Measurements from ENCODE around the gene FUCA1.

Gene FUCA1

GRCh38 chr1:23825076-23825761 lies 42.9 kb downstream of the FUCA1 start, which contains the start of gene HMGCL:
TSS of gene HMGCL (minus strand) at chr1:23825429. CDS start at chr1:23825415, 14 bp downstream.
- no peak for TF ChIP-seq CTCF (conservative IDR thresholded peaks at IDR 0.05; ENCODE audit: low read depth)
- DNase-seq (ENCODE audit: low spot score) = peak; percentile 94
- ChIA-PET CTCF (interaction anchor here (0.6 to 0.7 kb wide), 3 partner anchors 16 to 246 kb away, joined by 3 read pairs; no protein-coding TSS in a partner anchor), POLR2A (ENCODE audit: low non-redundant PET) (interaction anchor here (0.6 to 1.4 kb wide), 2 partner anchors 9 to 29 kb away, joined by 4 to 5 read pairs; no protein-coding TSS in a partner anchor)
- peak within 1 kb of the TSS; percentile 86 for H3K27ac ChIP-seq

- CTCF ChIA-PET = interaction anchor here (0.6 to 0.7 kb wide), 2 partner anchors 9 to 246 kb away, joined by 3 to 4 read pairs; no protein-coding TSS in a partner anchor
- no peak for TF ChIP-seq CTCF (conservative IDR thresholded peaks at IDR 0.05; ENCODE audit: low read depth)
- no peak for DNase-seq (ENCODE audit: low spot score)
- POLR2A ChIA-PET (ENCODE audit: low non-redundant PET) = interaction anchor here (1.4 kb wide), 1 partner anchor 10 kb away, joined by 4 read pairs; no protein-coding TSS in a partner anchor
- peak overlapping the region; percentile 86 for H3K27ac ChIP-seq
Measured at GRCh38 chr1:23824711-23825075, 43.4 kb downstream of the FUCA1 start.

- TF ChIP-seq CTCF (conservative IDR thresholded peaks at IDR 0.05; ENCODE audit: low read depth) = no peak
- ChIA-PET POLR2A (ENCODE audit: low non-redundant PET) (interaction anchor here (1.4 kb wide), 1 partner anchor 11 kb away, joined by 4 read pairs; no protein-coding TSS in a partner anchor), CTCF (no interaction called here)
- H3K27ac ChIP-seq = no peak overlapping the region
- DNase-seq (ENCODE audit: low spot score) = no peak
Measured at GRCh38 chr1:23823767-23824166, 44.3 kb downstream of the FUCA1 start.

GRCh38 chr1:23817633-23818032 lies 50.5 kb downstream of the FUCA1 start:
- no peak for DNase-seq (ENCODE audit: low spot score)
- POLR2A ChIA-PET (ENCODE audit: low non-redundant PET) = no interaction called here
- CTCF ChIA-PET = no interaction called here
- no peak for TF ChIP-seq CTCF (conservative IDR thresholded peaks at IDR 0.05; ENCODE audit: low read depth)
- H3K27ac ChIP-seq = no peak overlapping the region

- CTCF ChIA-PET = no interaction called here
- DNase-seq (ENCODE audit: low spot score) = no peak
- POLR2A ChIA-PET (ENCODE audit: low non-redundant PET) = no interaction called here
- no peak overlapping the region for H3K27ac ChIP-seq
- TF ChIP-seq CTCF (conservative IDR thresholded peaks at IDR 0.05; ENCODE audit: low read depth) = no peak
Measured at GRCh38 chr1:23816906-23817305, 51.2 kb downstream of the FUCA1 start.

GRCh38 chr1:23816361-23816760 lies 51.7 kb downstream of the FUCA1 start:
- no peak overlapping the region for H3K27ac ChIP-seq
- ChIA-PET POLR2A (ENCODE audit: low non-redundant PET) (no interaction called here), CTCF (interaction anchor here (0.7 kb wide), 1 partner anchor 8 kb away, joined by 4 read pairs; no protein-coding TSS in a partner anchor)
- no peak for TF ChIP-seq CTCF (conservative IDR thresholded peaks at IDR 0.05; ENCODE audit: low read depth)
- DNase-seq (ENCODE audit: low spot score) = no peak

All from RWPE1 (cell line).